Mucosa of rectum (tissue), 2 donors: ENCODE measurements around the gene RAX.

ENCODE experiments used
- H3K27ac ChIP-seq, 2 donors: one replicate each; pipeline ENCODE4 v1.7.0; 2013; ENCODE audit warnings: inconsistent platforms in 2 of 2, low read depth in 2 of 2, low read length in 2 of 2
- H3K27me3 ChIP-seq, 2 donors: one replicate each; pipeline ENCODE4 v1.7.0; 2013; ENCODE audit warnings: low read length in 2 of 2; ENCODE audit not compliant: control insufficient read depth in 2 of 2, insufficient read depth in 2 of 2
- H3K36me3 ChIP-seq, 2 donors: one replicate each; pipeline ENCODE4 v1.7.0; 2013; ENCODE audit warnings: low read length in 2 of 2; ENCODE audit not compliant: control insufficient read depth in 2 of 2, insufficient read depth in 2 of 2
- H3K4me1 ChIP-seq, 2 donors: one replicate each; pipeline ENCODE4 v1.7.0; 2013; ENCODE audit warnings: low read length in 2 of 2, mild to moderate bottlenecking in 1 of 2; ENCODE audit not compliant: control insufficient read depth in 2 of 2, insufficient read depth in 2 of 2
- H3K4me3 ChIP-seq, 2 donors: one replicate each; pipeline ENCODE4 v1.7.0; 2013; ENCODE audit warnings: low read length in 2 of 2
- H3K9ac ChIP-seq, 2 donors: one replicate each; pipeline ENCODE4 v1.7.0; 2013; ENCODE audit warnings: low read length in 2 of 2, low read depth in 1 of 2, mild to moderate bottlenecking in 1 of 2
- H3K9me3 ChIP-seq, 2 donors: one replicate each; pipeline ENCODE4 v1.7.0; 2013; ENCODE audit warnings: low read length in 2 of 2; ENCODE audit not compliant: control insufficient read depth in 2 of 2
- donor health status: healthy.
- donor health status: Normal muscosa, but diverticular disease.

Gene RAX

DNA sequence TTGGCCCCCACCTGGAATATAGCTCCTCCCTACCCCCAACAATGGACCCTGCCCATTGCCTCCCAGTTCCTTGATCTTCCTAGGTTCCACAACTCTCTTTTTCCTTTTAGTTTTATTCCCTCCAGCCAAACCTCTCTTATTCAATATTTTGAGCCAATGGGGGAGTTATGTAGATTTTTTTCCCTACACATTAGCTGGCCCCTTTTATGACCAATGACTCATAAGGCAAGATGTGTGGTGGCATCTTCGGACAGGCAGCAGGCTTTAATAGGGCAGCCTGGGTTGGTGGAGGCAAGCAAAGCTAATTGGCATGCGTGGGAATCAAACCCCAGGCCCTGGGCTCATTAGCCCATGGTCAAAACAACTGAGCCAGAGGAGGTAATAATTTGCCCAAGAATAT, 44.1 kb downstream of the RAX start:
- Histone ChIP-seq H3K27me3 (peaks cover 0 to 3% of the 10 kb centered on the region in 2 donors), H3K27ac (no peak overlapping the region), H3K36me3 (no peaks in the 10 kb centered on the region), H3K9ac (no peak overlapping the region), H3K4me3 (no peak overlapping the region), H3K4me1 (no peaks in the 10 kb centered on the region), H3K9me3 (no peaks in the 10 kb centered on the region)

DNA sequence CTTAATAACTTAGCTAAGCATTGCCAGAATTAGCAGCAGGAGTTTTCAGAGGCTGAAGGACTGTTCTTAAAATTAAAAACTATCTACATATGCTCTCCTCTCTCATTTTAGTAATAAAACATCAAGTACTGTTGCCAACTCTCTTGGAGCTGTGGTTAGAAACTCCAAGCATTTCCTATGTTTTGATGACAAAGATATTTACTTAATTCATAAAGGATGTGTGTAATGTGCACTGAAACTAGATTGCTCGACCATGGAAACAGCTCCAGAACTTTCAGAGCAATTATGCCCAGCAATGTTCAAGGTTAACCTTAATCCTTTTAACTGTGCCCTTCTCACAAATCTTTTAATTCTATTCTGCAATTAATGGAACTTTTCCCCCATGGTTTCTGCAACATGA, 44.9 kb downstream of the RAX start:
- Histone ChIP-seq H3K4me1 (no peaks in the 10 kb centered on the region), H3K9ac (no peak overlapping the region), H3K27me3 (peaks cover 0 to 3% of the 10 kb centered on the region in 2 donors), H3K27ac (no peak overlapping the region), H3K36me3 (no peaks in the 10 kb centered on the region), H3K4me3 (no peak overlapping the region), H3K9me3 (no peaks in the 10 kb centered on the region)

DNA sequence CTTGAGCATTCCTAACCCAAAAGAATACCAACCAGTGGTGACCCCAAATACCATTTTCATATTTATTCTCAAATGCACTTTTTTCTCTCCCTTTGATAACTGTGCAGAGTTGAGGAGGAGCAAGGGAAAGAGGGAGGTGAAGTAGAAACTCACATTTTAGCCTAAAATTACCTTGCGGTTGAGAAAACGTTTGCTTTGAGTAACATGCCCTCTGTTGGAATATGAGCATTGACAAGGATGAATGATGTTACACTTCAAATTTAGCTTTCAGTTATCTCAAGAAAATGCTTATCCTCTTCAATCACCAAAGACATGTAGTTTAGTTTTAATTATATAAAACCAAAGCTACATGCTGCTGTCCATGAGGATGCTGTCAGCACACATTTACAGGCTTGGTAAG, 50.9 kb downstream of the RAX start:
- Histone ChIP-seq H3K4me3 (no peak overlapping the region), H3K27ac (no peak overlapping the region), H3K4me1 (no peaks in the 10 kb centered on the region), H3K27me3 (peaks cover 18 to 29% of the 10 kb centered on the region in 2 donors), H3K9ac (no peak overlapping the region), H3K36me3 (no peaks in the 10 kb centered on the region), H3K9me3 (no peaks in the 10 kb centered on the region)

DNA sequence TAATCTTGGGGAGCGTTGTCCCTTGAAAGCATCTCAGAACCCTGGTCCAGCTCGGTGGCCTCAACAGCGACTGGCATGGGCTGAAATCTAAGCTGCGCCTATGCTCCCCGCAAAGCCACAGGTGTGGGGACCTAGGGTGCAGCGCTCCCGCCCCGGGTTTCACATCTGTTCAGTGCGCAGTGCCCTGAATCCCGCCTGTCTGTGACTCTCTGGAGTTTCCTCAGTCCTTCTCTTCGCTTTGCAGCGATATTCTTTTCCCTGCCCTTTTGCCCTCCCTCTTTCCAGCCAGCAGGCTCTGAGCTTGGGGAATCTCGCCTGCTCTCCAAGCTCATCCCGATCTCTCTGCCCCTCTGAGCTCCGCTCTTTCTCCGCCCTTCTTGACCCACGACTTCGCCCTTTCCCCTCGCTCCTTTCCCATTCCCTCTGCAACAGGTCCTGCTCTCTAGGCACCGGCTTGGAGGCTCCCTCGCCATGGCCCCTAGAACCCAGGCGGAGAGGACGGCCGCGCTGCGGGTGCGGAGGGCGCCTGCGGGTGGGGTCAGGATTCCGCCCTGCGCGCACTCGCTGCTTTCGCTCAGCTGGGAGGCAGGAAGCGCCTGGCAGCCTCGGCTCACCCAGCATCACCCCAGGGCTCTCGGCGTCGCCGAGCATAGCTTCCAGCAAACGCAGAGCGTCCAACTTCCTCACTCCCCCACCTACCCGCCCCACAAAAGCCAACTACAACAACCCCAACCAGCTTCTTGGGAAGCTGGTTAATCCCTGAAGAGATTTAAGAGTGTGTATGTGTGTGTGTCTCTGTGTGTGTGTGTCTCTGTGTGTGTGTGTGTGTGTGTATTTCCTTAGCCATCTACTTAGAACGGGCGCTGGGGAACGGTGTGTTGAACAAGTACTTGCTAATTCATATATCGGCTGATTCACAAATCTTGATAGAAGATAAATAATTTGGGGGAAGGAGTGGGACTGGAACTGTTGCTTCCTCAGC, 52.2 kb downstream of the RAX start:
- H3K9me3 ChIP-seq: no peaks in the 10 kb centered on the region
- no peaks in the 10 kb centered on the region for H3K36me3 ChIP-seq
- no peak overlapping the region for H3K4me3 ChIP-seq
- H3K9ac ChIP-seq: no peak overlapping the region
- H3K4me1 ChIP-seq: no peaks in the 10 kb centered on the region
- no peak overlapping the region for H3K27ac ChIP-seq
- peaks cover 18 to 29% of the 10 kb centered on the region in 2 donors for H3K27me3 ChIP-seq

DNA sequence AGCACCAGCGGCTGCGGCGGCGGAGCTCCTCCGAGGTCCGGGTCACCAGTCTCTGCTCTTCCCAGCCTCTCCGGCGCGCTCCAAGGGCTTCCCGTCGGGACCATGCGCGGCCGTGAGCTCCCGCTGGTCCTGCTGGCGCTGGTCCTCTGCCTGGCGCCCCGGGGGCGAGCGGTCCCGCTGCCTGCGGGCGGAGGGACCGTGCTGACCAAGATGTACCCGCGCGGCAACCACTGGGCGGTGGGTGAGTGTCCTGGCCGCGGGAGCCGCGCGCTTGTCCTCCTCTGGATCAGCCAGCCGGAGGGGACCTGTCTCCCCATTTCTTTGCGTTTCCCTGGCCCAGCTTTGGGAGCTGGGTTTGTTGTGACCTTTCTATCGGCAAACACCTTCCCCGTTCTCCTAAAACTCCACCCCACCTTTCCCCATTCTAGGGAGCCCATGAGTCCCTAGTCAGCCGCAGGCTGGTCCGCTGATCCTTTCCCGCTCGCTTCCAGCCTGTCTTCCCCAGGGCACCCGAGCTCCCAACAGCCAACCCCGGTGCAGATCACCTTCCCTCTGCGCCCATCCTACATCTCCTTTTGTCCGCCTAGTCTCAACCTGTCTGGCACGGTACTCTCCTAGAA, 53.0 kb downstream of the RAX start:
- H3K27me3 ChIP-seq: peaks cover 18 to 29% of the 10 kb centered on the region in 2 donors
- no peaks in the 10 kb centered on the region for H3K9me3 ChIP-seq
- H3K4me3 ChIP-seq: no peak overlapping the region
- no peak overlapping the region for H3K9ac ChIP-seq
- H3K36me3 ChIP-seq: no peaks in the 10 kb centered on the region
- no peaks in the 10 kb centered on the region for H3K4me1 ChIP-seq
- no peak overlapping the region for H3K27ac ChIP-seq

DNA sequence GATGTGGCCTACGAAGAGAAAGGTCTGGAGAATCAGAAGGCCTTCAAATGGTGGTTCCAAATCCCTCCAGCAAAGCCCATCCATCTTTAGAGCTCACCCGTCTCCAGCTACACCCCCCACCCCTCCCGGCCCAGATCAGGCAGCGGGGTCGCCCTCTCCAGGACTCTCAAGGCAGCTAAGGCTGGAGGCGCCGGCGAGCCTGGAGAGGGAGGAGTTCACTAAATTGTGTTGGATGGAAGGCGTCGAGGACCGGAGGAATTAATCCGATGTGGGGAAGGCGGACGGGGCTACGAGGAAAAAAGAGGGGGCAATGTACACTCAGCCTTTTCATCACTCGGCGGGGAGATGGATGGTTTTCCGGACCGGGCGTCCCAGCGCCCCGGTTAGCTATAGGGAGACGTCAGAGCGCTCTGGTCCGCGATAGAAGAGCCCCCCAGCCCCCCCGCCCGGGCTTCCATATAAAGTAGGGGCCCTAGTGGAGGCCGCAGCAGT, 53.5 kb downstream of the RAX start, which contains the start of gene GRP:
TSS of gene GRP (plus strand) at position 487 of the 492 bp plus-strand sequence. CDS start 108 bp downstream, outside the sequence.
- no peaks in the 10 kb centered on the region for H3K4me1 ChIP-seq
- H3K4me3 ChIP-seq: no peak within 1 kb of the TSS
- H3K27me3 ChIP-seq: peaks cover 18 to 29% of the 10 kb centered on the region in 2 donors
- H3K9me3 ChIP-seq: no peaks in the 10 kb centered on the region
- no peak within 1 kb of the TSS for H3K27ac ChIP-seq
- H3K36me3 ChIP-seq: no peaks in the 10 kb centered on the region
- no peak within 1 kb of the TSS for H3K9ac ChIP-seq

DNA sequence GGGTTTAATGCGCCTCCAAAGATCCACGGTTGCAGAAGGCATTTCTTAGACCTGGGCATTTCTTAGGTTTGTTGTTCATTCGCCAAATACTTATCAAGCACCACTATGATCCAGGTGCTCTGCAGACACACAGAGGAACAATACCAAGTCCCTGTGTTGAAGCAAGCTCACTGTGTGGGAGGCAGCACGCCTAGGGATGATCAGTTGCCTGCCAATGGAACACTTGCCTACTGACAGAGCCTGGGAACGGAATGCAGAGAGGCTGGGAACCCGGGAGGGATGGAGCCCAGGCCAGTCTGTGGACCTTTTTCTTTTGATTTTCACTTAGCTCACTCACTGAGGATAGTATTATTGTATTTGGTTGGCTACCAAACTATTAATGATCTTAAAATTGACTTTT, 55.2 kb downstream of the RAX start:
- Histone ChIP-seq H3K9ac (no peak overlapping the region), H3K27me3 (peaks cover 18 to 29% of the 10 kb centered on the region in 2 donors), H3K4me3 (no peak overlapping the region), H3K27ac (no peak overlapping the region), H3K9me3 (no peaks in the 10 kb centered on the region), H3K4me1 (no peaks in the 10 kb centered on the region), H3K36me3 (no peaks in the 10 kb centered on the region)
